ENCODE data around the gene CDK12. TPM values are rescaled to one million over a fixed set of nuclear protein-coding genes. Genes with fewer than 3 reads are reported as not detected.
"Not testable (repeated sequence)": the region's sequence is repeated elsewhere in the genome, so short reads cannot be mapped to it uniquely, and the experiment has no call there.

Gene CDK12
- total RNA-seq, 1 donor: 32.6 TPM

- DNase-seq (ENCODE audit: low read depth in 2 of 3, low spot score in 2 of 3): no peak
Observed at GRCh38 chr17:39487946-39488345, 26.7 kb downstream of the CDK12 start.

- DNase-seq (ENCODE audit: low read depth in 2 of 3, low spot score in 2 of 3): not testable (repeated sequence)
Observed at GRCh38 chr17:39496921-39497320, 35.6 kb downstream of the CDK12 start.

- DNase-seq (ENCODE audit: low read depth in 2 of 3, low spot score in 2 of 3): no peak
Observed at GRCh38 chr17:39507511-39507910, 46.2 kb downstream of the CDK12 start.

GRCh38 chr17:39508987-39509386, 47.7 kb downstream of the CDK12 start:
- no peak for DNase-seq (ENCODE audit: low read depth in 2 of 3, low spot score in 2 of 3)

GRCh38 chr17:39513309-39513708, 52.0 kb downstream of the CDK12 start:
- DNase-seq (ENCODE audit: low read depth in 2 of 3, low spot score in 2 of 3): no peak

- DNase-seq (ENCODE audit: low read depth in 2 of 3, low spot score in 2 of 3): no peak
Observed at GRCh38 chr17:39513915-39514314, 52.6 kb downstream of the CDK12 start.

GRCh38 chr17:39517224-39517623, 55.9 kb downstream of the CDK12 start:
- no peak for DNase-seq (ENCODE audit: low read depth in 2 of 3, low spot score in 2 of 3)

- DNase-seq (ENCODE audit: low read depth in 2 of 3, low spot score in 2 of 3): no peak
Observed at GRCh38 chr17:39525801-39526506, 64.7 kb downstream of the CDK12 start.

- peak in 1 of 3 donors; percentile 69 for DNase-seq (ENCODE audit: low read depth in 2 of 3, low spot score in 2 of 3)
Observed at GRCh38 chr17:39527220-39527813, 66.0 kb downstream of the CDK12 start.

GRCh38 chr17:39529455-39529854, 68.2 kb downstream of the CDK12 start:
- DNase-seq (ENCODE audit: low read depth in 2 of 3, low spot score in 2 of 3): peak in 1 of 3 donors; percentile 54

GRCh38 chr17:39530513-39530912, 69.2 kb downstream of the CDK12 start:
- DNase-seq (ENCODE audit: low read depth in 2 of 3, low spot score in 2 of 3): no peak

GRCh38 chr17:39531252-39531651, 70.0 kb downstream of the CDK12 start:
- DNase-seq (ENCODE audit: low read depth in 2 of 3, low spot score in 2 of 3): no peak

GRCh38 chr17:39533891-39534290, 72.6 kb downstream of the CDK12 start:
- DNase-seq (ENCODE audit: low read depth in 2 of 3, low spot score in 2 of 3): no peak

- no peak for DNase-seq (ENCODE audit: low read depth in 2 of 3, low spot score in 2 of 3)
Observed at GRCh38 chr17:39534768-39535405, 73.6 kb downstream of the CDK12 start.

- DNase-seq (ENCODE audit: low read depth in 2 of 3, low spot score in 2 of 3): no peak
Observed at GRCh38 chr17:39536468-39536867, 75.2 kb downstream of the CDK12 start.

GRCh38 chr17:39537364-39537763, 76.1 kb downstream of the CDK12 start:
- DNase-seq (ENCODE audit: low read depth in 2 of 3, low spot score in 2 of 3): not testable (repeated sequence)

- DNase-seq (ENCODE audit: low read depth in 2 of 3, low spot score in 2 of 3): peak in 2 of 3 donors; percentile 63 to 79
Observed at GRCh38 chr17:39538866-39539265, 77.6 kb downstream of the CDK12 start.

GRCh38 chr17:39540611-39541010, 79.3 kb downstream of the CDK12 start:
- DNase-seq (ENCODE audit: low read depth in 2 of 3, low spot score in 2 of 3): no peak

GRCh38 chr17:39541652-39542051, 80.4 kb downstream of the CDK12 start:
- DNase-seq (ENCODE audit: low read depth in 2 of 3, low spot score in 2 of 3): no peak

- DNase-seq (ENCODE audit: low read depth in 2 of 3, low spot score in 2 of 3): no peak
Observed at GRCh38 chr17:39543176-39543575, 81.9 kb downstream of the CDK12 start.

GRCh38 chr17:39543664-39544063, 82.4 kb downstream of the CDK12 start:
- no peak for DNase-seq (ENCODE audit: low read depth in 2 of 3, low spot score in 2 of 3)

- not testable (repeated sequence) for DNase-seq (ENCODE audit: low read depth in 2 of 3, low spot score in 2 of 3)
Observed at GRCh38 chr17:39544361-39544760, 83.1 kb downstream of the CDK12 start.
